Astrocyte of the cerebellum (primary cell): Measurements from ENCODE around the gene ST7L.

Experiments
- DNase-seq: peaks from one replicate; pipeline ENCODE4 v3.0.0-alpha.2; 2011; ENCODE audit warnings: low read depth
- H3K4me3 ChIP-seq: 2 replicates; pipeline ENCODE4 v1.5.1; 2011; ENCODE audit warnings: mild to moderate bottlenecking, low read depth, low read length, moderate library complexity
- CTCF ChIP-seq: IDR thresholded peaks from 2 replicates; pipeline ENCODE4 v1.5.1; 2012; ENCODE audit warnings: low read length, low read depth, moderate library complexity, mild to moderate bottlenecking; ENCODE audit errors: missing control alignments
- in situ Hi-C: cut with HindIII; loops from 2 replicates; pipeline ENCODE4 v1.10.0; 2017; ENCODE audit warnings: low sequenced_read_pairs

ST7L gene

GRCh38 chr1:112504001-112504660, 114.8 kb downstream of the ST7L start:
- in situ Hi-C loops = no loop called here
- DNase-seq = no peak
- H3K4me3 ChIP-seq = no peak overlapping the region
- no peak for TF ChIP-seq CTCF

GRCh38 chr1:112502826-112503225, 116.1 kb downstream of the ST7L start:
- DNase-seq = no peak
- in situ Hi-C loops = no loop called here
- no peak for TF ChIP-seq CTCF
- H3K4me3 ChIP-seq = no peak overlapping the region

- in situ Hi-C loops = no loop called here
- DNase-seq = peak; percentile 49
- peak; percentile 92 for TF ChIP-seq CTCF
- H3K4me3 ChIP-seq = peak overlapping the region; percentile 42
Observed at GRCh38 chr1:112501810-112502641, 116.9 kb downstream of the ST7L start.

- in situ Hi-C loops = no loop called here
- H3K4me3 ChIP-seq = no peak overlapping the region
- no peak for DNase-seq
- no peak for TF ChIP-seq CTCF
Observed at GRCh38 chr1:112496290-112496689, 122.7 kb downstream of the ST7L start.

DNA sequence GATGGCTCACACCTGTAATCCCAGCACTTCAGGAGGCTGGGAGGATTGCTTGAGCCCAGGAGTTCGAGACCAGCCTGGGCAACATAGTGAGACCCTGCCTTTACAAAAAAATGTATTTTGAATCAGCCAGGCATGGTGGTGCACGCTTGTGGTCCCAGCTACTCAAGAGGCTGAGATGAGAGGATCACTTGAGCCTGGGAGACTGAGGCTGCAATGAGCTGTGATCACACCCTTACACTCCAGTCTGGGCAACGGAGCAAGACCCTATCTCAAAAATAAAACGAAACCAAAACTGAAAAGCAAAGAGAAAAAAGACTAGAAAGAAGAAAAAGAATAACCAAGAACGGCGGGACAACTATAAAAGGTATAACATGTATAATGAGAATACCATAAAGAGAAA, 125.6 kb downstream of the ST7L start:
- no peak for DNase-seq
- H3K4me3 ChIP-seq = no peak overlapping the region
- TF ChIP-seq CTCF = no peak
- in situ Hi-C loops = no loop called here

DNA sequence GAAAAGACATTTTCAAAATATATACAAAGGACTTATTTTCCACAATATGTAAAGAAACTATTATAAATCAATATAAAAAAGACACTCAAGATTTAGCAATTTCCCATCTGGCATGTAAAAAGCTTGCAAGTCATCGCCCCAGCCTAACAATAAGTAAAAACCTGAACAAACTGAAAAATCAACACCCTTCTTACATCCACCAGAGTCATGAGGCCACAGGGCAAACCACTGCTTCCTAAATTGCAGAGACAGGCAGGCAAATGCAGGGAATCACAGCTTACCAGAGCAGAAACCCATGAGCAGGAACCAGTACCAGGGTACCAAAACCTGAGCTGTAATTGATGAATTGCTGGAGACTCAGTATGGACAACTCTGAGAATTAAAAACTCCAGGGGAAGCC, 126.9 kb downstream of the ST7L start:
- in situ Hi-C loops = no loop called here
- no peak for TF ChIP-seq CTCF
- H3K4me3 ChIP-seq = no peak overlapping the region
- no peak for DNase-seq
